ENCODE measurements around the gene PEX11G.

PEX11G gene

DNA sequence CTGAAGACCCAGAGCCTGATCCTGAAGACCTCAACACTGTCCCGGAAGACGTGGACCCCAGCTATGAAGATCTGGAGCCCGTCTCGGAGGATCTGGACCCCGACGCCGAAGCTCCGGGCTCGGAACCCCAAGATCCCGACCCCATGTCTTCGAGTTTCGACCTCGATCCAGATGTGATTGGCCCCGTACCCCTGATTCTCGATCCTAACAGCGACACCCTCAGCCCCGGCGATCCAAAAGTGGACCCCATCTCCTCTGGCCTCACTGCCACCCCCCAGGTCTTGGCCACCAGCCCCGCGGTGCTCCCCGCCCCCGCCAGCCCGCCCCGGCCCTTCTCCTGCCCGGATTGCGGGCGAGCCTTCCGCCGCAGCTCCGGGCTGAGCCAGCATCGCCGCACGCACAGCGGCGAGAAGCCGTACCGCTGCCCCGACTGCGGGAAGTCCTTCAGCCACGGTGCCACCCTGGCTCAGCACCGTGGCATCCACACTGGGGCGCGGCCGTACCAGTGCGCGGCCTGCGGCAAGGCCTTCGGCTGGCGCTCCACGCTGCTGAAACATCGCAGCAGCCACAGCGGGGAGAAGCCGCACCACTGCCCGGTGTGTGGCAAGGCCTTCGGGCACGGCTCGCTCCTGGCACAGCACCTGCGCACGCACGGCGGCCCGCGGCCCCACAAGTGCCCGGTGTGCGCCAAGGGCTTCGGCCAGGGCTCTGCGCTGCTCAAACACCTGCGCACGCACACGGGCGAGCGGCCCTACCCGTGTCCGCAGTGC, 30.7 kb upstream of the PEX11G start:
- no peak for TF ChIP-seq EZH2phosphoT487 (conservative IDR thresholded peaks at IDR 0.05; ENCODE audit: low read length)
- TF ChIP-seq, protein P1, sequence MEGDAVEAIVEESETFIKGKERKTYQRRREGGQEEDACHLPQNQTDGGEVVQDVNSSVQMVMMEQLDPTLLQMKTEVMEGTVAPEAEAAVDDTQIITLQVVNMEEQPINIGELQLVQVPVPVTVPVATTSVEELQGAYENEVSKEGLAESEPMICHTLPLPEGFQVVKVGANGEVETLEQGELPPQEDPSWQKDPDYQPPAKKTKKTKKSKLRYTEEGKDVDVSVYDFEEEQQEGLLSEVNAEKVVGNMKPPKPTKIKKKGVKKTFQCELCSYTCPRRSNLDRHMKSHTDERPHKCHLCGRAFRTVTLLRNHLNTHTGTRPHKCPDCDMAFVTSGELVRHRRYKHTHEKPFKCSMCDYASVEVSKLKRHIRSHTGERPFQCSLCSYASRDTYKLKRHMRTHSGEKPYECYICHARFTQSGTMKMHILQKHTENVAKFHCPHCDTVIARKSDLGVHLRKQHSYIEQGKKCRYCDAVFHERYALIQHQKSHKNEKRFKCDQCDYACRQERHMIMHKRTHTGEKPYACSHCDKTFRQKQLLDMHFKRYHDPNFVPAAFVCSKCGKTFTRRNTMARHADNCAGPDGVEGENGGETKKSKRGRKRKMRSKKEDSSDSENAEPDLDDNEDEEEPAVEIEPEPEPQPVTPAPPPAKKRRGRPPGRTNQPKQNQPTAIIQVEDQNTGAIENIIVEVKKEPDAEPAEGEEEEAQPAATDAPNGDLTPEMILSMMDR (IDR thresholded peaks at IDR 0.05; ENCODE audit: insufficient read depth, low read length, poor library complexity, severe bottlenecking): no peak
- Histone ChIP-seq H3K4me2 (ENCODE audit: low read depth, low read length, poor library complexity, severe bottlenecking) (no peak overlapping the region), H3K27ac (ENCODE audit: low read depth, low read length) (no peak overlapping the region), H3F3A (ENCODE audit: insufficient read depth) (no peaks in the 10 kb centered on the region), H3K9ac (ENCODE audit: low read length) (no peak overlapping the region), H3K9me3 (ENCODE audit: insufficient read depth, low read length) (no peaks in the 10 kb centered on the region), H3K9me2 (replicated peaks; ENCODE audit: insufficient read depth, low read length) (no peaks in the 10 kb centered on the region), H3K4me3 (ENCODE audit: insufficient read depth, low read length, poor library complexity, severe bottlenecking) (no peak overlapping the region), H4K20me1 (ENCODE audit: low read depth, low read length) (no peaks in the 10 kb centered on the region), H3K27me3 (ENCODE audit: low read length) (no peaks in the 10 kb centered on the region), H3K36me3 (ENCODE audit: low read length) (no peaks in the 10 kb centered on the region), H2AFZ (ENCODE audit: low read depth, low read length, severe bottlenecking) (no peak overlapping the region), H3K79me2 (ENCODE audit: insufficient read depth, low read length) (no peaks in the 10 kb centered on the region)

DNA sequence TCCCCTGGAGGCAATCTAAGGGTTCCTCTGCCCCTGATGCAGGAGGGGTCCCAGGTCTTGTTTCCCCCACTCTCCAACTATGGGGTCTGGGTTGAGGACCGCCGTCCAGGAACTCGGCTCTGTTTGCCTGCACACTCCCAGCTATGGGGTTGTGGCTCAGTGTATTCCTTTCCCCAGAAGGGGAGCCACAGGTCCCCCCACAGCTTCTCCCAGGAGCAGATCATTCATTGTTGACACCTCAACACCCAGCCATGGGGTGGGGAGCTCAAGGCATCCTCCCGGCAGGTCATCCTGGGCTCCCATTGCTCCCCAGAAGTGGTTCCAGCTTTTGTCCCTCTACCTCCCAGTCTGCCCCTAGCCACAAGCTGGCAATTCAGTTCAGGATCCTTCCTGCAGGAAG, 28.0 kb upstream of the PEX11G start:
- no peaks in the 10 kb centered on the region for H3K27me3 ChIP-seq (ENCODE audit: low read length)
- TF ChIP-seq, protein P1 (IDR thresholded peaks at IDR 0.05; ENCODE audit: insufficient read depth, low read length, poor library complexity, severe bottlenecking): no peak
- TF ChIP-seq EZH2phosphoT487 (conservative IDR thresholded peaks at IDR 0.05; ENCODE audit: low read length): no peak
- no peak overlapping the region for H3K9ac ChIP-seq (ENCODE audit: low read length)
- H3K36me3 ChIP-seq (ENCODE audit: low read length): no peaks in the 10 kb centered on the region
- no peaks in the 10 kb centered on the region for H3K9me2 ChIP-seq (replicated peaks; ENCODE audit: insufficient read depth, low read length)
- no peaks in the 10 kb centered on the region for H3K79me2 ChIP-seq (ENCODE audit: insufficient read depth, low read length)
- H3F3A ChIP-seq (ENCODE audit: insufficient read depth): no peaks in the 10 kb centered on the region
- no peak overlapping the region for H3K4me3 ChIP-seq (ENCODE audit: insufficient read depth, low read length, poor library complexity, severe bottlenecking)
- H3K27ac ChIP-seq (ENCODE audit: low read depth, low read length): no peak overlapping the region
- no peak overlapping the region for H3K4me2 ChIP-seq (ENCODE audit: low read depth, low read length, poor library complexity, severe bottlenecking)
- no peaks in the 10 kb centered on the region for H4K20me1 ChIP-seq (ENCODE audit: low read depth, low read length)
- no peaks in the 10 kb centered on the region for H3K9me3 ChIP-seq (ENCODE audit: insufficient read depth, low read length)
- no peak overlapping the region for H2AFZ ChIP-seq (ENCODE audit: low read depth, low read length, severe bottlenecking)

DNA sequence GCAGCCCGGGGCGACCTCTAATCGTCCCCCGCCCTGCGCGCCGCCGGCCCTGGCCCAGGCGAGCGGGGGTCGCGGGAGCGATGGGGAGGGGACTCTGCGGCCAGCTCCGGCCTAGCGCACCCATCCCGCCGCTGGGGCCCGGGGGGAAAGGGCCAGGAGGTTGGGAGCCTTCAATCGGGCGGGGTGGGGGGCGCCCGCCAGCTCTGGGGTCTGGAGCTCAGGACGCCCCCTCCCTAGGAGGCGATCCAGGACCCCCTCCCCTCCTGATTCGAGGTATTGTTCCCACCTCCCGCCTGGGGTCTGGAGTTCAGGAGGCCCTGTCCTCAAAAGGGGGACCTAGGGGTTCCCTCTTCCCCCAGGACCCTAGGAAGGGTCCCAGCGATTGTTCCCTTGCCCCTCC, 27.5 kb upstream of the PEX11G start:
- Histone ChIP-seq H3K36me3 (ENCODE audit: low read length) (no peaks in the 10 kb centered on the region), H3K9me2 (replicated peaks; ENCODE audit: insufficient read depth, low read length) (no peaks in the 10 kb centered on the region), H3K4me3 (ENCODE audit: insufficient read depth, low read length, poor library complexity, severe bottlenecking) (no peak overlapping the region), H4K20me1 (ENCODE audit: low read depth, low read length) (no peaks in the 10 kb centered on the region), H3K27me3 (ENCODE audit: low read length) (no peaks in the 10 kb centered on the region), H3K4me2 (ENCODE audit: low read depth, low read length, poor library complexity, severe bottlenecking) (no peak overlapping the region), H2AFZ (ENCODE audit: low read depth, low read length, severe bottlenecking) (no peak overlapping the region), H3K79me2 (ENCODE audit: insufficient read depth, low read length) (no peaks in the 10 kb centered on the region), H3F3A (ENCODE audit: insufficient read depth) (no peaks in the 10 kb centered on the region), H3K9me3 (ENCODE audit: insufficient read depth, low read length) (no peaks in the 10 kb centered on the region), H3K9ac (ENCODE audit: low read length) (no peak overlapping the region), H3K27ac (ENCODE audit: low read depth, low read length) (no peak overlapping the region)
- TF ChIP-seq, protein P1 (IDR thresholded peaks at IDR 0.05; ENCODE audit: insufficient read depth, low read length, poor library complexity, severe bottlenecking): no peak

Measured in SU-DHL-6 (cell line).